BLaER1 treated with 17β-estradiol and CSF1 and Interleukin-3, amounts not matched to agents 10 nM and 100 nM (cell line): Measurements from ENCODE around the gene TMEM218.
A peak's percentile ranks its signal among the peaks of the same experiment; 100 is the strongest.

Experiments
- H3K27ac ChIP-seq, 11 experiments: shearing (Covaris generic); formaldehyde crosslinking; 2 replicates each; pipeline ENCODE4 v1.8.1; 2022
- H3K27me3 ChIP-seq, 11 experiments: shearing (Covaris generic); formaldehyde crosslinking; 2 replicates each; pipeline ENCODE4 v1.8.1; 2022
- H3K36me3 ChIP-seq, 11 experiments: shearing (Covaris generic); formaldehyde crosslinking; 2 replicates each; pipeline ENCODE4 v1.8.1; 2022
- H3K4me1 ChIP-seq, 10 experiments: shearing (Covaris generic); formaldehyde crosslinking; 2 replicates each; pipeline ENCODE4 v1.8.1; 2022
- H3K4me2 ChIP-seq, 11 experiments: shearing (Covaris generic); formaldehyde crosslinking; 2 replicates each; pipeline ENCODE4 v1.8.1; 2022
- H3K4me3 ChIP-seq, 10 experiments: shearing (Covaris generic); formaldehyde crosslinking; 2 replicates each; pipeline ENCODE4 v1.8.1; 2022
- H3K9ac ChIP-seq, 11 experiments: shearing (Covaris generic); formaldehyde crosslinking; 2 replicates each; pipeline ENCODE4 v1.8.1; 2022
- H3K9me3 ChIP-seq, 11 experiments: shearing (Covaris generic); formaldehyde crosslinking; replicated peaks in 1 of 11; 2 replicates each; pipeline ENCODE4 v1.8.1; 2022
- H4K20me1 ChIP-seq, 11 experiments: shearing (Covaris generic); formaldehyde crosslinking; 2 replicates each; pipeline ENCODE4 v1.8.1; 2022
- Cebpa-rat ChIP-seq, 11 experiments: shearing (Covaris generic); IDR thresholded peaks; 2 replicates each; pipeline ENCODE4 v1.8.1; 2022

TMEM218 gene

DNA sequence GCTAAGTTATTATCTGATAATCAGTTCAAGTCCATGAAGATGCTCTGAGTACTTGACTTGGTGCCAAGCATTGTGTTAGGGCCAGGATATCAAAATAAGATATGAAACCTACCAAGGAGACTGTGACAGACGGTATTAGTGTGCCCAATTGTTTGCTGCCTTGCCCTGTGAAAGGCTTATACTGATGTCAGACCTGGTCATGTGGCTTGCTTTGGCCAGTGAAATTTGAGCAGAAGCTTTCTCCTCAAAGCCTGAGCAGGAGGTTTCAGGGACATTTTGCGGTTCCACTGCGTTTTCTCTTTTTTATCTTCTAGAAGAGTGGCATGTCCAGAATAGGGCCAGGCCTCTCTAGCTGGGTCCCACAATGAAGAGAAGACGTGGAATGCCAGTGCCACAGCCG is 37.3 kb upstream of the TMEM218 start:
- Histone ChIP-seq H3K9ac (no peak overlapping the region), H3K4me1 (no peaks in the 10 kb centered on the region), H3K9me3 (no peaks in the 10 kb centered on the region), H3K27me3 (no peaks in the 10 kb centered on the region), H4K20me1 (no peaks in the 10 kb centered on the region), H3K27ac (no peak overlapping the region), H3K4me3 (no peak overlapping the region), H3K4me2 (no peak overlapping the region), H3K36me3 (no peaks in the 10 kb centered on the region)
- no peak for TF ChIP-seq Cebpa-rat (IDR thresholded peaks at IDR 0.05)

- no peaks in the 10 kb centered on the region for H3K36me3 ChIP-seq
- no peaks in the 10 kb centered on the region for H3K27me3 ChIP-seq
- no peak for TF ChIP-seq Cebpa-rat (IDR thresholded peaks at IDR 0.05)
- H3K4me2 ChIP-seq: no peak overlapping the region
- H4K20me1 ChIP-seq: no peaks in the 10 kb centered on the region
- H3K4me3 ChIP-seq: no peak overlapping the region
- H3K9ac ChIP-seq: no peak overlapping the region
- no peaks in the 10 kb centered on the region for H3K4me1 ChIP-seq
- H3K27ac ChIP-seq: no peak overlapping the region
- H3K9me3 ChIP-seq: no peaks in the 10 kb centered on the region
These were observed 36.6 kb upstream of the TMEM218 start for GRCh38 chr11:125148011-125148410.

GRCh38 chr11:125147280-125147679 is 35.9 kb upstream of the TMEM218 start:
- H3K4me3 ChIP-seq: no peak overlapping the region
- no peak overlapping the region for H3K4me2 ChIP-seq

DNA sequence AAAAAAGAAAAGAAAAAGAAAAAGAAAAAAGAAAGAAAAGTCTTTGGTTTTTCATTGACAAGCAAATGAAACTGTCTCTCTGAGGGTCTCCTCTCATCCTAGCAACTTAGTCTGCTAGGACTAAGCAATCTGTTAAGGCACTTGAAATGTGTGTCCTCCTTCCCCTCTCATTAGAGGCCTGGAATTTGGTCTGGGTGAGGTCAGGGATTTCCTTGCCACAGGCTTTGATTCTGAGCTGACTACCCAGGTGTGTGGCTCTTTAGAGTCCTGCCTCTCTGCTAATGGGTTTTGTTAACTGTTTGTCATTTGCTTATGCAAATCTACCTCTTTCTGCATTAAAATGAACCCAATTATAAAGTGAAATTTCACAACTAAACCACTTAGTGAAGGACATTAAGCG is 34.8 kb upstream of the TMEM218 start:
- Histone ChIP-seq H3K9me3 (no peaks in the 10 kb centered on the region), H3K9ac (no peak overlapping the region), H3K27me3 (no peaks in the 10 kb centered on the region), H3K4me1 (no peaks in the 10 kb centered on the region; a peak in 1 of 20 replicates), H3K4me3 (no peak overlapping the region), H3K36me3 (no peaks in the 10 kb centered on the region), H4K20me1 (no peaks in the 10 kb centered on the region), H3K4me2 (no peak overlapping the region), H3K27ac (no peak overlapping the region)
- TF ChIP-seq Cebpa-rat (IDR thresholded peaks at IDR 0.05): no peak

More at GRCh38 chr11:125147280-125147679, 35.9 kb upstream of the TMEM218 start:
- no peak for TF ChIP-seq Cebpa-rat (IDR thresholded peaks at IDR 0.05)
- Histone ChIP-seq H3K27ac (no peak overlapping the region), H3K27me3 (no peaks in the 10 kb centered on the region), H3K9ac (no peak overlapping the region), H3K36me3 (no peaks in the 10 kb centered on the region), H4K20me1 (no peaks in the 10 kb centered on the region), H3K4me1 (no peaks in the 10 kb centered on the region), H3K9me3 (no peaks in the 10 kb centered on the region)

GRCh38 chr11:125141686-125142535 is 30.5 kb upstream of the TMEM218 start:
- Histone ChIP-seq H3K27me3 (no peaks in the 10 kb centered on the region), H3K36me3 (no peaks in the 10 kb centered on the region), H3K27ac (no peak overlapping the region), H3K9ac (no peak overlapping the region), H3K4me3 (no peak overlapping the region), H3K9me3 (no peaks in the 10 kb centered on the region), H3K4me2 (peak overlapping the region in 2 of 11 experiments; percentile 32; a peak in 3 of 22 replicates), H4K20me1 (no peaks in the 10 kb centered on the region), H3K4me1 (no peaks in the 10 kb centered on the region; a peak in 1 of 20 replicates)
- no peak for TF ChIP-seq Cebpa-rat (IDR thresholded peaks at IDR 0.05)

DNA sequence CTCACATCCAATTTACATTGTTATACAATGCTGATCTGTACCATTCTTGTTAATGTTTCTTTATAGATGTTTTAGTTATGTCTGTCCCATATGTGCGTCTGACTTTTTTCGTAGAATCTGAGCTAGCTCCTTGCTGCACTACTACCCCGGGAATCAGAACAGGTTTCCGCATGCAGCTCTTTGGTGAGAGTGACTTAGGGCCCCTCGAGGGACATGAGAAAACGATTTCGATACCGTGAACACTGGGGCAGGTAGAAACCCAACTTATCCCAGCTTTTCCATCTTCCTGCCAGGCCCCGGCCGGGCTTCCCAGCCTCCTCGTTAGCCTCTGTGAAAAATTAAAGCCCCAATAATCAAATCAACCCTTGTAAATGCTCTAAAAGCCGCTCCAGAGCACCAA is 29.8 kb upstream of the TMEM218 start:
- Histone ChIP-seq H4K20me1 (no peaks in the 10 kb centered on the region), H3K36me3 (no peaks in the 10 kb centered on the region), H3K4me2 (no peak overlapping the region), H3K4me3 (no peak overlapping the region), H3K9ac (no peak overlapping the region), H3K27me3 (no peaks in the 10 kb centered on the region), H3K9me3 (no peaks in the 10 kb centered on the region), H3K4me1 (peaks cover 0 to 4% (median 0%) of the 10 kb centered on the region in 10 experiments; a peak in 3 of 20 replicates), H3K27ac (no peak overlapping the region)
- no peak for TF ChIP-seq Cebpa-rat (IDR thresholded peaks at IDR 0.05)

DNA sequence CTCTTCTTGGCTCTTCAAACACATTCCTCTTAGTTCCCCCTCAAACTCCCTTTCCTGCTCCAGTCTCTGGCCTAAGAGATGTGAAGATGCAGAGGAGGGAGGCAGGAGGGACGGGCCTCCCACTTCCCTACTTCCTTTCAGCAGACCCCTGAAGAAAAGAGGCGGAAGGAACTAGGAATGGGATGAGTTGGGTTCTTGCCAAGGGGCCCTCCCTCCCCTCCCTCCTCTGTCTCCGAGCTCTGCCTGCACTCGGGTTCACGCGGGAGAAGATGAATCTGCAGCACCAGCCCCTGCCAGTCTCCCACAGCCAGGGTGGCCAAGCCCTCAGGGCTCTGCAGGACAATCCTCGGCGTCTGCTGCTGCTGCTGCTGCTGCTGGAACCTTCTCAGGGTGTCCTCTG is 28.8 kb upstream of the TMEM218 start:
- Histone ChIP-seq H3K4me3 (no peak overlapping the region), H3K9ac (no peak overlapping the region), H3K4me2 (no peak overlapping the region), H3K4me1 (peaks cover 0 to 9% (median 0%) of the 10 kb centered on the region in 10 experiments; a peak in 3 of 20 replicates), H3K9me3 (no peaks in the 10 kb centered on the region), H4K20me1 (no peaks in the 10 kb centered on the region), H3K36me3 (no peaks in the 10 kb centered on the region), H3K27me3 (no peaks in the 10 kb centered on the region), H3K27ac (no peak overlapping the region)
- no peak for TF ChIP-seq Cebpa-rat (IDR thresholded peaks at IDR 0.05)

DNA sequence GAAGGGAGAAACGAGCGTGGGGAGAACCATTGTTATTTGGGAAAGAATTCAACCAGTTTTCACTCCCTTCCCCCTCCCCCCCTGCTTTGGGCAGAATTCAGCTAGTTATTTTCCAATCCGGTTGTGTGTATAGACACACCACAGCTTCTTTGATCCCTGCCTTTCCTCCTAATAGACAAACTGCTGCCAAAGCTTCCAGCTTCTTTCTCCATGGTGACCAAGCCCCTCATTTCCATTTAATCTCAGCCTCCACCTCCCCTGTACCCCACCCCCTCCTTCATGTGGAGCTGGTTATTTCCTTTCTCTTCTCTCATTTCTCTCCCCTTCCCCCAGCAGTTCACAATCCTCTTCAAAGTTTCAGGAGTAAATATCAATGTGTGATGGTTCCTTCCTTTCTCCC is 28.4 kb upstream of the TMEM218 start:
- Histone ChIP-seq H3K9me3 (no peaks in the 10 kb centered on the region), H3K4me3 (no peak overlapping the region), H3K36me3 (no peaks in the 10 kb centered on the region), H3K9ac (no peak overlapping the region), H4K20me1 (no peaks in the 10 kb centered on the region), H3K4me2 (no peak overlapping the region), H3K27me3 (no peaks in the 10 kb centered on the region), H3K4me1 (peaks cover 0 to 9% (median 0%) of the 10 kb centered on the region in 10 experiments; a peak in 3 of 20 replicates), H3K27ac (no peak overlapping the region)
- TF ChIP-seq Cebpa-rat (IDR thresholded peaks at IDR 0.05): no peak

DNA sequence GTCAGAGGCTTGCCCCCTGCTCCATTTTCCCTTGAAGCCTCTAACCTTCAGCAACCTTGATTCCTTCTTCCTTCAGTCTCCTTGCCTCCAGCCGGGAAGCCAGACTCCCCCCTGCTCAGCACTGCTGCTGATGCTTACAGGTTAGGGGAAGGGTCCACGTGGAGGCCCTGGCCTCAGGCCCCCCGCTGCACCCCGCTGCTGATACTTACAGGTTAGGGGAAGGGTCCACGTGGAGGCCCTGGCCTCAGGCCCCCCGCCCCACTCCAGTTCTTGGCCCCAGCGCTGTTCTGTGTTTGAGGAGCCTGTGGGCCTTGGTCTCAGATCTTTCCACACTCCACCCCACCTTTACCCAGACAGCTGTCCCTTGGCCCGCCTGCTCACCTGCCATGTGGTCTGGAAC is 27.5 kb upstream of the TMEM218 start:
- Histone ChIP-seq H3K36me3 (no peaks in the 10 kb centered on the region), H3K4me2 (no peak overlapping the region), H4K20me1 (no peaks in the 10 kb centered on the region), H3K4me1 (peaks cover 0 to 9% (median 0%) of the 10 kb centered on the region in 10 experiments; a peak in 3 of 20 replicates), H3K9me3 (no peaks in the 10 kb centered on the region), H3K27me3 (no peaks in the 10 kb centered on the region), H3K9ac (no peak overlapping the region), H3K4me3 (no peak overlapping the region), H3K27ac (no peak overlapping the region)
- TF ChIP-seq Cebpa-rat (IDR thresholded peaks at IDR 0.05): no peak

GRCh38 chr11:125136001-125136400 is 24.6 kb upstream of the TMEM218 start:
- no peaks in the 10 kb centered on the region for H3K27me3 ChIP-seq
- no peaks in the 10 kb centered on the region for H4K20me1 ChIP-seq
- H3K4me3 ChIP-seq: no peak overlapping the region
- no peak overlapping the region for H3K27ac ChIP-seq
- H3K9ac ChIP-seq: no peak overlapping the region
- peak overlapping the region in 2 of 11 experiments; percentile 37 to 63; a peak in 4 of 22 replicates for H3K4me2 ChIP-seq
- H3K4me1 ChIP-seq: peaks cover 0 to 9% (median 0%) of the 10 kb centered on the region in 10 experiments; a peak in 3 of 20 replicates
- TF ChIP-seq Cebpa-rat (IDR thresholded peaks at IDR 0.05): no peak
- H3K9me3 ChIP-seq: no peaks in the 10 kb centered on the region
- H3K36me3 ChIP-seq: no peaks in the 10 kb centered on the region
